GM19025 (cell line): Measurements from ENCODE around the gene KLK2.

Source experiments
- ATAC-seq: cut with Tn5 transposase; IDR thresholded peaks from one replicate; pipeline ENCODE4 v1.9.1; 2021; ENCODE audit warnings: mild to moderate bottlenecking, low read depth, moderate library complexity; ENCODE audit not compliant: unreplicated experiment

The KLK2 gene

GRCh38 chr19:50844296-50844935 lies 28.8 kb upstream of the KLK2 start:
- no peak for ATAC-seq

GRCh38 chr19:50850738-50851137 lies 22.5 kb upstream of the KLK2 start:
- no peak for ATAC-seq

- ATAC-seq, result no peak
Observed at GRCh38 chr19:50851620-50852019, 21.6 kb upstream of the KLK2 start.

- ATAC-seq, result no peak
Observed at GRCh38 chr19:50854636-50855410, 18.4 kb upstream of the KLK2 start, which contains the start of gene KLK3. Gene KLK3, plus strand, starts transcription at chr19:50854915. Its CDS starts 41 bp downstream, at chr19:50854956.

GRCh38 chr19:50857366-50857765 lies 15.9 kb upstream of the KLK2 start:
- ATAC-seq, result no peak

GRCh38 chr19:50858886-50859285 lies 14.4 kb upstream of the KLK2 start:
- no peak for ATAC-seq

GRCh38 chr19:50859849-50860248 lies 13.4 kb upstream of the KLK2 start:
- no peak for ATAC-seq

GRCh38 chr19:50861010-50861409 lies 12.2 kb upstream of the KLK2 start:
- ATAC-seq, result no peak

- no peak for ATAC-seq
Observed at GRCh38 chr19:50861496-50862286, 11.5 kb upstream of the KLK2 start.

GRCh38 chr19:50869479-50869878 lies 3.8 kb upstream of the KLK2 start:
- ATAC-seq, result no peak

- ATAC-seq, result no peak
Observed at GRCh38 chr19:50870417-50871089, 2.7 kb upstream of the KLK2 start.

- no peak for ATAC-seq
Observed at GRCh38 chr19:50874211-50874610, 972 bp downstream of the KLK2 start.

- no peak for ATAC-seq
Observed at GRCh38 chr19:50875795-50876422, 2.7 kb downstream of the KLK2 start.

- ATAC-seq, result no peak
Observed at GRCh38 chr19:50876456-50876855, 3.2 kb downstream of the KLK2 start.

- ATAC-seq, result no peak
Observed at GRCh38 chr19:50877338-50877737, 4.1 kb downstream of the KLK2 start.

- ATAC-seq, result no peak
Observed at GRCh38 chr19:50878851-50879250, 5.6 kb downstream of the KLK2 start.

GRCh38 chr19:50880241-50880640 lies 7.0 kb downstream of the KLK2 start:
- no peak for ATAC-seq

GRCh38 chr19:50882188-50882587 lies 8.9 kb downstream of the KLK2 start:
- no peak for ATAC-seq

- no peak for ATAC-seq
Observed at GRCh38 chr19:50889638-50890037, 16.4 kb downstream of the KLK2 start.
